Measurements from ENCODE around the gene INF2. TPM values are rescaled to one million over a fixed set of nuclear protein-coding genes. Genes with fewer than 3 reads are reported as not detected.

Gene INF2
- total and polyA plus RNA-seq, 2 experiments from 2014 or later: 36.7 to 75.5 TPM

GRCh38 chr14:104770072-104770579 is 80.7 kb downstream of the INF2 start (continued):
- no peak for TF ChIP-seq ZNF462 (CRISPR knock-in tag; IDR thresholded peaks at IDR 0.05)

DNA sequence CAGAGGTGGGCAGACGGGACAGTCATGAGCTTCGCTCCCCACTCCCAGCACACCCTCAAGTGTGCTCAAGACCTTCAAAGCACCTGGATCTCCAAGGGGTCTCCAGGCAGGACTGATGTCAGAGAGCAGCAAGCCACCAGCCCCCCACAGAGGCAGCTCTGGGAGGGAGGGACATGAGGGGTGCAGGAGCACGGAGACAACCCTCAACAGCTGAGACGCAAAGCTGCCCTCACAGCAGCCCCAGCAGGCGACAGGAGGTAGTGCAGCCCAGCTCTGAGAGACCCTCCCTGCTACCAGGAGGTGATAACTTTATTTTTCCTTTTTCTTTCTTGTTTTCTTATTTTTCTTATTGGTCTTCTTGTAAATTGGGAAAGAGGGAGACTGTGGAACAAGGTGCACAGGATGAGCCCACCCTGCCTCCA is 81.4 kb downstream of the INF2 start:
- ATAC-seq (no peak), DNase-seq (ENCODE audit: low spot score) (peak; percentile 53)
- H3K79me2 ChIP-seq (replicated peaks; ENCODE audit: insufficient read depth): no peaks in the 10 kb centered on the region
- no peak overlapping the region for H3K27ac ChIP-seq (ENCODE audit: low read depth)
- Mint-ChIP-seq H3K4me3 (no peak overlapping the region), H3K9me3 (peaks cover 9% of the 10 kb centered on the region), H3K27me3 (ENCODE audit: insufficient read depth, low read depth, poor library complexity) (peaks cover 3% of the 10 kb centered on the region), H3K27ac (no peak overlapping the region), H3K4me1 (peaks cover 17% of the 10 kb centered on the region), H3K36me3 (ENCODE audit: low read depth) (peaks cover 44% of the 10 kb centered on the region)
- H4K20me1 ChIP-seq (replicated peaks; ENCODE audit: insufficient read depth): no peaks in the 10 kb centered on the region
- no peak for TF ChIP-seq CREB1 (CRISPR knock-in tag; IDR thresholded peaks at IDR 0.05; ENCODE audit: low read depth)
- TF ChIP-seq, protein P1, sequence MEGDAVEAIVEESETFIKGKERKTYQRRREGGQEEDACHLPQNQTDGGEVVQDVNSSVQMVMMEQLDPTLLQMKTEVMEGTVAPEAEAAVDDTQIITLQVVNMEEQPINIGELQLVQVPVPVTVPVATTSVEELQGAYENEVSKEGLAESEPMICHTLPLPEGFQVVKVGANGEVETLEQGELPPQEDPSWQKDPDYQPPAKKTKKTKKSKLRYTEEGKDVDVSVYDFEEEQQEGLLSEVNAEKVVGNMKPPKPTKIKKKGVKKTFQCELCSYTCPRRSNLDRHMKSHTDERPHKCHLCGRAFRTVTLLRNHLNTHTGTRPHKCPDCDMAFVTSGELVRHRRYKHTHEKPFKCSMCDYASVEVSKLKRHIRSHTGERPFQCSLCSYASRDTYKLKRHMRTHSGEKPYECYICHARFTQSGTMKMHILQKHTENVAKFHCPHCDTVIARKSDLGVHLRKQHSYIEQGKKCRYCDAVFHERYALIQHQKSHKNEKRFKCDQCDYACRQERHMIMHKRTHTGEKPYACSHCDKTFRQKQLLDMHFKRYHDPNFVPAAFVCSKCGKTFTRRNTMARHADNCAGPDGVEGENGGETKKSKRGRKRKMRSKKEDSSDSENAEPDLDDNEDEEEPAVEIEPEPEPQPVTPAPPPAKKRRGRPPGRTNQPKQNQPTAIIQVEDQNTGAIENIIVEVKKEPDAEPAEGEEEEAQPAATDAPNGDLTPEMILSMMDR (conservative IDR thresholded peaks at IDR 0.05; ENCODE audit: low read depth in 2 of 2): peak; percentile 53 to 65
- TF ChIP-seq POLR2AphosphoS5 (IDR thresholded peaks at IDR 0.05; ENCODE audit: low read depth): no peak
- H3K36me3 ChIP-seq (ENCODE audit: insufficient read depth): 0 out of 2 replicates have a peak, but pooled peaks cover 5% of the 10 kb centered on the region
- H3K9me2 ChIP-seq (ENCODE audit: insufficient read depth): no peaks in the 10 kb centered on the region; the same call in 1 of the 2 replicates
- no peak overlapping the region for H2AFZ ChIP-seq
- no peak overlapping the region for H3K4me3 ChIP-seq
- H3F3A ChIP-seq (replicated peaks; ENCODE audit: low read depth): peaks cover 9% of the 10 kb centered on the region; the same call in 1 of the 2 replicates
- peaks cover 11% of the 10 kb centered on the region for H3K4me1 ChIP-seq (ENCODE audit: insufficient read depth)
- no peaks in the 10 kb centered on the region for H3K27me3 ChIP-seq (ENCODE audit: insufficient read depth)
- H3K4me2 ChIP-seq: no peak overlapping the region
